Esophagus muscularis mucosa (tissue), 4 donors: ENCODE data around the gene MRPL37. TPM values are rescaled to one million over a fixed set of nuclear protein-coding genes. Genes with fewer than 3 reads are reported as not detected.

Source experiments
- DNase-seq: peaks from one replicate; pipeline ENCODE4 v3.0.0-alpha.2; 2017; ENCODE audit errors: extremely low spot score
- H3K27ac ChIP-seq, 4 donors: fragments of 200-600 bp; sonication (generic); replicated peaks in 1 of 4; 1 replicate in 3 of 4; 2 replicates in 1 of 4; pipeline ENCODE4 v1.5.1; 2016 to 2019; ENCODE audit warnings: mild to moderate bottlenecking in 1 of 4
- H3K27me3 ChIP-seq, 4 donors: fragments of 200-600 bp; sonication (generic); one replicate each; pipeline versions ENCODE4 v1.5.1 to v1.6.0; 2016 to 2019
- H3K36me3 ChIP-seq, 4 donors: fragments of 200-600 bp; sonication (generic); one replicate each; pipeline ENCODE4 v1.5.1; 2016 to 2019
- H3K4me1 ChIP-seq, 4 donors: fragments of 200-600 bp; sonication (generic); one replicate each; pipeline ENCODE4 v1.5.1; 2016 to 2019
- H3K4me3 ChIP-seq, 4 donors: fragments of 200-600 bp; sonication (generic); 1 replicate in 2 of 4; 2 replicates in 2 of 4; pipeline ENCODE4 v1.5.1; 2016 to 2019; ENCODE audit warnings: mild to moderate bottlenecking in 4 of 4, moderate library complexity in 1 of 4
- H3K9me3 ChIP-seq, 4 donors: fragments of 200-600 bp; sonication (generic); 1 replicate in 3 of 4; 2 replicates in 1 of 4; pipeline ENCODE4 v1.5.1; 2016 to 2019
- EP300 ChIP-seq: sonication (generic); formaldehyde crosslinking; IDR thresholded peaks from one replicate; pipeline ENCODE4 v1.6.1; 2017; ENCODE audit warnings: antibody characterized with exemption
- POLR2A ChIP-seq: fragments of 450-650 bp; IDR thresholded peaks from one replicate; pipeline ENCODE4 v1.6.1; 2017; ENCODE audit warnings: antibody characterized with exemption, moderate library complexity, mild to moderate bottlenecking, low read depth
- POLR2AphosphoS5 ChIP-seq, 2 donors: sonication (generic); formaldehyde crosslinking; IDR thresholded peaks; one replicate each; pipeline ENCODE4 v1.6.1; 2017; ENCODE audit warnings: antibody characterized with exemption in 2 of 2
- WGBS: methylation state at CpG from one replicate; pipeline ENCODE4 v1.1.5; 2018; 5-methylcytosine and 5-hydroxymethylcytosine counted together
- intact Hi-C: fragments of 100-400 bp; cut with DNase I; formaldehyde crosslinking; loops from one replicate; pipeline ENCODE4 v1.15.1; 2023
- total RNA-seq, 4 donors: library from RNA; depleted of rRNA; stranded (reverse); fragments of >200 nt; gene quantifications; one replicate each; pipeline versions ENCODE4 v1.1.0 to v1.2.1, GENCODE V29; 2016
- TF ChIP-seq, protein P1 (sequence below), 3 experiments: fragments of 200-600 bp in 2 of 3; fragments of 450-650 bp in 1 of 3; sonication (generic) in 2 of 3; IDR thresholded peaks; one replicate each; pipeline ENCODE4 v1.5.1; 2017 to 2019; ENCODE audit warnings: antibody characterized with exemption in 3 of 3, mild to moderate bottlenecking in 2 of 3, moderate library complexity in 1 of 3

Gene MRPL37
- total RNA-seq, 4 donors from 2014 or later: 54.2 to 62.1 (median 58.4) TPM

DNA sequence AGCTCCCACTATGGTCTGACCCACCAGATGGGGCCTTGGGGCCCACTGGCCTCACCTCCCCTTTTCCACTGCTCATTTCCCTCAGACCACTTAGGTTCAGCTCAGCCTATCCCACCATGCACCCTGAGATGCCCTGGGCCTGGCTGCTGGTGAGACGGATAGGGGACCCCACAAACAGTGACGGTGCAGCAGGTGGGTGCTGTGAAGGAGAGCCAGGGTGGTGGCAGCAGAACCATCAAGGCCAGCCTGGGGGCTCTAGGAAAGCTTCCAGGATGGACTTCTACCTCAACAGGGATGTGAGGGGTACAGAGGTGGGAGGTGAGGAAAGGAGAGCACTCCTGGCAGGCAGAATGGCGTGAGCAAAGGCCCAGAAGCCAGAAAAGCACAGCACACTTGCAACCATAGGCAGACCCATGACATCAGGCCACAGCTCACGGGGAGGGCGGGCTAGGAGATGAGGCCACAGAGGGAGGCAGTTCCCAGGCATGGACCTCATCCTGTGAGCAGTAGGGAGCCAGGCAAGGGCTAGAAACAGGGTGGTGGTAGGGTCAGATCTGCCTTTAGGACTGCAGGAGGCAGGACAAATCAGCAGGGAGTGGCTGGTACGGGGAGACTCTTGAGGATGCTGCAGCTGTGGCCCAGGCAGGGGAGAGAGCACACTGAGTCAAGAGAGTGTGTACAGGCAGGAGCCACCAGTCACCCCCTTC is 23.2 kb upstream of the MRPL37 start:
- TF ChIP-seq POLR2AphosphoS5 (IDR thresholded peaks at IDR 0.05): no peak
- TF ChIP-seq, protein P1, sequence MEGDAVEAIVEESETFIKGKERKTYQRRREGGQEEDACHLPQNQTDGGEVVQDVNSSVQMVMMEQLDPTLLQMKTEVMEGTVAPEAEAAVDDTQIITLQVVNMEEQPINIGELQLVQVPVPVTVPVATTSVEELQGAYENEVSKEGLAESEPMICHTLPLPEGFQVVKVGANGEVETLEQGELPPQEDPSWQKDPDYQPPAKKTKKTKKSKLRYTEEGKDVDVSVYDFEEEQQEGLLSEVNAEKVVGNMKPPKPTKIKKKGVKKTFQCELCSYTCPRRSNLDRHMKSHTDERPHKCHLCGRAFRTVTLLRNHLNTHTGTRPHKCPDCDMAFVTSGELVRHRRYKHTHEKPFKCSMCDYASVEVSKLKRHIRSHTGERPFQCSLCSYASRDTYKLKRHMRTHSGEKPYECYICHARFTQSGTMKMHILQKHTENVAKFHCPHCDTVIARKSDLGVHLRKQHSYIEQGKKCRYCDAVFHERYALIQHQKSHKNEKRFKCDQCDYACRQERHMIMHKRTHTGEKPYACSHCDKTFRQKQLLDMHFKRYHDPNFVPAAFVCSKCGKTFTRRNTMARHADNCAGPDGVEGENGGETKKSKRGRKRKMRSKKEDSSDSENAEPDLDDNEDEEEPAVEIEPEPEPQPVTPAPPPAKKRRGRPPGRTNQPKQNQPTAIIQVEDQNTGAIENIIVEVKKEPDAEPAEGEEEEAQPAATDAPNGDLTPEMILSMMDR (IDR thresholded peaks at IDR 0.05): no peak
- no peak for TF ChIP-seq EP300
- TF ChIP-seq POLR2A: no peak
- H3K9me3 ChIP-seq: no peaks in the 10 kb centered on the region
- 88% methylated on average over 6 of the region's 6 CpGs for WGBS
- H3K27ac ChIP-seq: no peak overlapping the region
- no peak overlapping the region for H3K4me3 ChIP-seq
- peaks cover 0 to 5% (median 0%) of the 10 kb centered on the region in 4 donors for H3K4me1 ChIP-seq
- intact Hi-C loops: no loop called here
- no peak for DNase-seq
- H3K36me3 ChIP-seq: peaks cover 0 to 59% (median 24%) of the 10 kb centered on the region in 4 donors
- H3K27me3 ChIP-seq: no peaks in the 10 kb centered on the region

DNA sequence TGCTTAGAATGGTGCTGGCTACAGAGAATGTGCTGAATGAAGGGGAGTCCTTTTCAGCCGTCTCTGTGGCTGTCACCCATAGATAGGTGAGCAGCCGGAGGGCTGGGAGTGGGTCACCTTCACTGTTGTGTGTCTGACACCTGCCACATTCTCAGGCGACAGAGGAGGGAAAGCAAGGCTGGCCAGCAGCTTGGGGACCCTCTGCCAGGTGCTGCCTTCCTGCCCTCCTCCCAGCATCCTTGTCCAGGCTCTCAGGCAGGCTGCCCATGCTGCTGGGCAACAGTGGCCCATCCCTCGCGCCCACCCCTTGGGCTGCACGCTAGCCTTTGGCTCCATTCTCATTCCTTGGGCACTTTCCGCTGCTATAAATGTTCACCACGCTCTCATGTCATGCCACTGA is 22.2 kb upstream of the MRPL37 start:
- Histone ChIP-seq H3K4me3 (no peak overlapping the region), H3K36me3 (peaks cover 0 to 62% (median 23%) of the 10 kb centered on the region in 4 donors), H3K27me3 (no peaks in the 10 kb centered on the region), H3K4me1 (peaks cover 0 to 5% (median 0%) of the 10 kb centered on the region in 4 donors), H3K27ac (no peak overlapping the region), H3K9me3 (no peaks in the 10 kb centered on the region)
- no peak for DNase-seq
- intact Hi-C loops: no loop called here
- TF ChIP-seq POLR2A: no peak
- no peak for TF ChIP-seq POLR2AphosphoS5 (IDR thresholded peaks at IDR 0.05)
- TF ChIP-seq, protein P1 (IDR thresholded peaks at IDR 0.05): no peak
- no peak for TF ChIP-seq EP300
- WGBS: 96% methylated on average over 8 of the region's 8 CpGs

DNA sequence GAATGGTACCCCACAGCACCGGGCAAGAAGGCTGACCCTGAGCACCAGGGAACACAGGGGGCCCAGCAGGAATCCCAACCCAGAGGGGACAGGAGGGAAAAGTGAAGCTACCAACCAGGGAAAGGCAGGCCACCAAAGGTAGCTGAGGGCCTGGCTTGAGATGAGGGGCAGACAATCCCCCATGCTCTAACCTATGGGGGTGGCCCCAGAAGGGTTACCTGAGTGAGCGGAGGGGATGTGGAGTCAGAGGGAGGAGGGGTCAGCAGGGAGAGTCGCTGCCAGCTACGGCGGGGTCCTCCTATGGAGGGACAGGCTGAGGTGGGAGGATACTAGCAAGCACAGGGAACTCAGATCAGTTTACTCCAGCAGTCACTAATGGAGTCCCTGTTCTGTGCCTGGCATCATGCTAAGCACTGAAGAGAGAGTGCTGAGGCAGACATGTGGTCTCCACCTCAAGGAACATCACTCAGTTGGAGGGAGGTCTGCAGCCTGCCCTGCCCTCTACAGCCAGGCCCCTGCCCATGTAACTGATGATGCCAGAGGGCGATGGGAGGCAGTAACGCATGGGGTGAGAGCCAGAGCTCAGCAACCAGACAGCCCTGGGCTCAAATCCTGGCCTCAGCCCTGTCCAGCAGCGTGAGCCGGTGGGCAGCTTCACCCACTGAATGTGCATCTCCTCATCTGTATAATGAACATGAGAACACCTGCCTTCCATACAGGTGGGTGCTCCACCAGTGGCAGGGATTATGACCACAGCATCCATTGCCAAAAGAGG is 21.5 kb upstream of the MRPL37 start:
- WGBS: 88% methylated on average over 9 of the region's 9 CpGs
- no peak for TF ChIP-seq EP300
- no peak for TF ChIP-seq POLR2A
- no peak for TF ChIP-seq POLR2AphosphoS5 (IDR thresholded peaks at IDR 0.05)
- TF ChIP-seq, protein P1 (IDR thresholded peaks at IDR 0.05): no peak
- no peaks in the 10 kb centered on the region for H3K27me3 ChIP-seq
- H3K27ac ChIP-seq: no peak overlapping the region
- H3K9me3 ChIP-seq: no peaks in the 10 kb centered on the region
- intact Hi-C loops: no loop called here
- DNase-seq: no peak
- H3K36me3 ChIP-seq: peaks cover 0 to 66% (median 21%) of the 10 kb centered on the region in 4 donors
- H3K4me1 ChIP-seq: peaks cover 0 to 5% (median 0%) of the 10 kb centered on the region in 4 donors
- H3K4me3 ChIP-seq: no peak overlapping the region

DNA sequence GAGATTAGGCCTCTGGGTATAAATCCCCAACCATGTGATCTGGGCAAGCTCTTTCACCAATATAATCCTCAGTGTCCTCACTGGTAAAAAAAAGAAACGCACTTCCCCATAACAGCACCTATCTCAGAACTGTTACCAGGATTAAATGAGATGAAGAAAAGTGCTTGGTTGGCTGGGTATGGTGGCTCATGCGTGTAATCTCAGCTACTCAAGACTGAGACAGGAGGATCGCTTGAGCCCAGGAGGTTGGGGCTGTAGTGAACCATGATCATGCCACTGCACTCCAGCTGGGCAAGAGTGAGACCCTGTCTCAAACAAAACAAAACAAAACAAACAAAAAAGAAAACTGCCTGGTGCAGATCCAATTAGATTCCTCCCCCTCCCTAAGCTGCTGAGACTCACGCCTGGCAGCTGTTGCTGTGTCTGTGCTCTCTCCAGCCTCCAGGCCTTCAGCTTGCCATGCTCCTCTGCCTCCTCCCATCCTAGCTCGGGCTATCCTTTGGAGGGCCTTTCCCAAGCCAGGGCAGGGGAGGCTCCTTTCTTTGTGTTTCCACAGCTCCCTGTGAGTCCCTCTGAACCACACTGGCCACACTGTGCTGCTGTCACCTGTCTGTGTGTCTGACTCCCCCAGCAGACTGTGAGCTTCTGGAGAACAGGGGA is 19.1 kb upstream of the MRPL37 start:
- Histone ChIP-seq H3K4me3 (no peak overlapping the region), H3K9me3 (no peaks in the 10 kb centered on the region), H3K27me3 (no peaks in the 10 kb centered on the region), H3K4me1 (no peaks in the 10 kb centered on the region), H3K36me3 (peaks cover 0 to 57% (median 15%) of the 10 kb centered on the region in 4 donors), H3K27ac (no peak overlapping the region)
- intact Hi-C loops: loop anchor here (5.0 kb wide), 1 partner anchor 311 kb away; no protein-coding TSS in a partner anchor
- WGBS: 95% methylated on average over 5 of the region's 5 CpGs
- no peak for DNase-seq
- TF ChIP-seq POLR2A: no peak
- TF ChIP-seq POLR2AphosphoS5 (IDR thresholded peaks at IDR 0.05): no peak
- TF ChIP-seq, protein P1 (IDR thresholded peaks at IDR 0.05): no peak
- no peak for TF ChIP-seq EP300
